ENCODE results near the gene MBD1. TPM values are rescaled to one million over a fixed set of nuclear protein-coding genes. Genes with fewer than 3 reads are reported as not detected.

Gene MBD1
- total and polyA plus RNA-seq, 10 of the 15 experiments (the other 5 are each of a cell fraction or from before 2014, with no cell fraction given): 8.4 to 97.7 (median 59.9) TPM

DNA sequence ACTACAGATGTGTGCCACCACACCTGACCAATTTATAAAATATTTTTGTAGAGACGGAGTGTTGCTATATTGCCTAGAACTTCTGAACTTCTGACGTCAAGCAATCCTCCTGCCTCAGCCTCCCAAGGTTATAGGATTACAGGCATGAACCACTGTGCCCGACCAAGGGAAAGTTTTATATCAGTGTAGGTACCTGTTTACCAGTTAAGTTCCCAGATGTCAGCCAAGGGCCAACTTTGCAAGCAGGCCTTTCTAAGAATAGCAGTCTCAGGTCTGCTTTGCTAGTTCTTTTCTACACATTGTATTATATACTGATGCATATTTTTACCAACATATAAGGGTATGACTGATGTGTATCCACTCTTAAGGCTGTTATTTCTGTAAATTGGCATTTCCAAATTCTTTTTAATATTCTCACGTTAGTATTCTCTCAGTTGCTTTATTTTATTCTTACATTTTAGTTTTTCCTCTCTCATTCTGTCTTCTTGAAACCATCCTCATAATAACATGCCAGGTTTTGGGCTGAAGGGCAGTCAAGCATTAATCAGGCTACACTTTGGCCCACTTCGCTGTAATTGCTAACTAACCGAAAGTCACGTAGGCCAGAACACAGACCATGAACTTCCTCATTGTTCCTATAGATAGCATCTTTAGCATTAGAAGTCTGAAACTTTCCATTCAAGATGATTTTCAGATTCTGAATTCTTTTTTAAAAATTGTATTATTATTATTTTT, 31.1 kb upstream of the MBD1 start:
- Histone ChIP-seq H3K36me3 (ENCODE audit: control insufficient read depth in 2 of 2, insufficient read depth in 2 of 2, low read length in 1 of 2) (no peaks in the 10 kb centered on the region), H3K27ac (ENCODE audit: control insufficient read depth, insufficient read depth) (peak overlapping the region; percentile 95), H3K27me3 (replicated peaks in 1 of 2; ENCODE audit: control insufficient read depth in 2 of 2, insufficient read depth in 2 of 2, low read length in 1 of 2) (no peaks in the 10 kb centered on the region), H3K9me3 (replicated peaks; ENCODE audit: control insufficient read depth, insufficient read depth, low read length) (peaks cover 5% of the 10 kb centered on the region; the same call in 2 of the 3 replicates), H3K4me1 (ENCODE audit: control insufficient read depth, insufficient read depth, low read length) (peaks cover 70% of the 10 kb centered on the region), H3K9ac (ENCODE audit: control insufficient read depth, insufficient read depth, low read length) (peak overlapping the region; percentile 40), H4K20me1 (ENCODE audit: control insufficient read depth, insufficient read depth) (no peaks in the 10 kb centered on the region), H3K79me2 (ENCODE audit: control insufficient read depth, insufficient read depth, low read length) (no peaks in the 10 kb centered on the region), H2AFZ (ENCODE audit: control insufficient read depth, low read depth, low read length) (no peak overlapping the region), H3K4me2 (ENCODE audit: control insufficient read depth, insufficient read depth) (peak overlapping the region; percentile 85), H3K4me3 (peak overlapping the region; percentile 18; the same call in 1 of the 2 replicates)
- intact Hi-C loops (cut with micrococcal nuclease; ENCODE audit: unreplicated experiment): loop anchor here (1.0 kb wide), 1 partner anchor 31 kb away; the partner anchor contains the start of gene MBD1
- ATAC-seq (peak; percentile 79), DNase-seq (ENCODE audit: low read depth, low spot score) (peak; percentile 97), FAIRE-seq (peak; percentile 78)
- RAD21 ChIA-PET (ENCODE audit: unreplicated experiment): interaction anchor here (0.6 to 6.6 kb wide), 5 partner anchors 14 to 43 kb away, joined by 3 to 125 read pairs (median 4); partner anchors contain the start of gene MBD1
- WGBS (ENCODE audit: insufficient coverage, insufficient replicate concordance, low lambda C conversion rate, missing lambda C conversion rate): 5% methylated on average over 7 of the region's 7 CpGs
- no TSS peak for BruUV-seq (replicated peaks)
- CTCF ChIA-PET: interaction anchor here (0.8 to 6.6 kb wide), 6 partner anchors 10 to 45 kb away, joined by 3 to 83 read pairs (median 4); partner anchors contain the start of gene MBD1
- SMC1A ChIA-PET (ENCODE audit: uncharacterized antibody, unreplicated experiment): interaction anchor here (1.1 to 8.7 kb wide), 7 partner anchors 7 to 45 kb away, joined by 3 to 145 read pairs (median 10); partner anchors contain the start of gene CFAP53
- in situ Hi-C loops (cut with MboI): no loop called here
- POLR2A ChIA-PET: interaction anchor here (0.8 to 4.5 kb wide), 4 partner anchors 15 to 43 kb away, joined by 3 to 32 read pairs (median 10); partner anchors contain the start of gene MBD1
- TF ChIP-seq CBX3 (IDR thresholded peaks at IDR 0.05; ENCODE audit: borderline replicate concordance, low read depth) (no peak), ASH2L (IDR thresholded peaks at IDR 0.05; ENCODE audit: borderline replicate concordance, low read depth) (peak; percentile 81; the same call in 1 of the 2 replicates), MEF2B (IDR thresholded peaks at IDR 0.05; ENCODE audit: partially characterized antibody, poor library complexity, severe bottlenecking) (peak; percentile 89), TAF1 (IDR thresholded peaks at IDR 0.05; ENCODE audit: borderline replicate concordance, low read depth, low read length) (no peak), FOS (IDR thresholded peaks at IDR 0.05; ENCODE audit: borderline replicate concordance, extremely low read depth, insufficient read length) (no peak), CEBPB (IDR thresholded peaks at IDR 0.05; ENCODE audit: borderline replicate concordance in 1 of 2, low read depth in 2 of 2, low read length in 2 of 2) (0 out of 4 replicates have a peak, but pooled peaks of 1 of the 2 experiments have one; percentile 52), CREB1 (IDR thresholded peaks at IDR 0.05; ENCODE audit: low read depth) (0 out of 2 replicates have a peak, but pooled peaks have one; percentile 40), EP300 (IDR thresholded peaks at IDR 0.05; ENCODE audit: borderline replicate concordance in 1 of 2, control insufficient read depth in 1 of 2, low read depth in 2 of 2, low read length in 2 of 2) (peak; percentile 64 to 76; a peak in 2 of 4 replicates), PAX8 (IDR thresholded peaks at IDR 0.05) (no peak), SP1 (IDR thresholded peaks at IDR 0.05; ENCODE audit: low read depth, low read length) (peak; percentile 54), ZNF207 (IDR thresholded peaks at IDR 0.05; ENCODE audit: borderline replicate concordance) (no peak), MYB (IDR thresholded peaks at IDR 0.05; ENCODE audit: borderline replicate concordance, low read depth, low read length) (no peak), MTA2 (IDR thresholded peaks at IDR 0.05; ENCODE audit: low read depth) (peak; percentile 91)
- TF ChIP-seq, protein P1, sequence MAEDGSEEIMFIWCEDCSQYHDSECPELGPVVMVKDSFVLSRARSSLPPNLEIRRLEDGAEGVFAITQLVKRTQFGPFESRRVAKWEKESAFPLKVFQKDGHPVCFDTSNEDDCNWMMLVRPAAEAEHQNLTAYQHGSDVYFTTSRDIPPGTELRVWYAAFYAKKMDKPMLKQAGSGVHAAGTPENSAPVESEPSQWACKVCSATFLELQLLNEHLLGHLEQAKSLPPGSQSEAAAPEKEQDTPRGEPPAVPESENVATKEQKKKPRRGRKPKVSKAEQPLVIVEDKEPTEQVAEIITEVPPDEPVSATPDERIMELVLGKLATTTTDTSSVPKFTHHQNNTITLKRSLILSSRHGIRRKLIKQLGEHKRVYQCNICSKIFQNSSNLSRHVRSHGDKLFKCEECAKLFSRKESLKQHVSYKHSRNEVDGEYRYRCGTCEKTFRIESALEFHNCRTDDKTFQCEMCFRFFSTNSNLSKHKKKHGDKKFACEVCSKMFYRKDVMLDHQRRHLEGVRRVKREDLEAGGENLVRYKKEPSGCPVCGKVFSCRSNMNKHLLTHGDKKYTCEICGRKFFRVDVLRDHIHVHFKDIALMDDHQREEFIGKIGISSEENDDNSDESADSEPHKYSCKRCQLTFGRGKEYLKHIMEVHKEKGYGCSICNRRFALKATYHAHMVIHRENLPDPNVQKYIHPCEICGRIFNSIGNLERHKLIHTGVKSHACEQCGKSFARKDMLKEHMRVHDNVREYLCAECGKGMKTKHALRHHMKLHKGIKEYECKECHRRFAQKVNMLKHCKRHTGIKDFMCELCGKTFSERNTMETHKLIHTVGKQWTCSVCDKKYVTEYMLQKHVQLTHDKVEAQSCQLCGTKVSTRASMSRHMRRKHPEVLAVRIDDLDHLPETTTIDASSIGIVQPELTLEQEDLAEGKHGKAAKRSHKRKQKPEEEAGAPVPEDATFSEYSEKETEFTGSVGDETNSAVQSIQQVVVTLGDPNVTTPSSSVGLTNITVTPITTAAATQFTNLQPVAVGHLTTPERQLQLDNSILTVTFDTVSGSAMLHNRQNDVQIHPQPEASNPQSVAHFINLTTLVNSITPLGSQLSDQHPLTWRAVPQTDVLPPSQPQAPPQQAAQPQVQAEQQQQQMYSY (CRISPR knock-in tag; IDR thresholded peaks at IDR 0.05): no peak
- TF ChIP-seq, protein P2, sequence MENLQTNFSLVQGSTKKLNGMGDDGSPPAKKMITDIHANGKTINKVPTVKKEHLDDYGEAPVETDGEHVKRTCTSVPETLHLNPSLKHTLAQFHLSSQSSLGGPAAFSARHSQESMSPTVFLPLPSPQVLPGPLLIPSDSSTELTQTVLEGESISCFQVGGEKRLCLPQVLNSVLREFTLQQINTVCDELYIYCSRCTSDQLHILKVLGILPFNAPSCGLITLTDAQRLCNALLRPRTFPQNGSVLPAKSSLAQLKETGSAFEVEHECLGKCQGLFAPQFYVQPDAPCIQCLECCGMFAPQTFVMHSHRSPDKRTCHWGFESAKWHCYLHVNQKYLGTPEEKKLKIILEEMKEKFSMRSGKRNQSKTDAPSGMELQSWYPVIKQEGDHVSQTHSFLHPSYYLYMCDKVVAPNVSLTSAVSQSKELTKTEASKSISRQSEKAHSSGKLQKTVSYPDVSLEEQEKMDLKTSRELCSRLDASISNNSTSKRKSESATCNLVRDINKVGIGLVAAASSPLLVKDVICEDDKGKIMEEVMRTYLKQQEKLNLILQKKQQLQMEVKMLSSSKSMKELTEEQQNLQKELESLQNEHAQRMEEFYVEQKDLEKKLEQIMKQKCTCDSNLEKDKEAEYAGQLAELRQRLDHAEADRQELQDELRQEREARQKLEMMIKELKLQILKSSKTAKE (IDR thresholded peaks at IDR 0.05; ENCODE audit: low read depth, poor library complexity, severe bottlenecking): peak; percentile 70

Data from GM12878 (cell line).